Measurements from ENCODE around the gene DOLPP1.
"Not testable (repeated sequence)": the region's sequence is repeated elsewhere in the genome, so short reads cannot be mapped to it uniquely, and the experiment has no call there.

Gene DOLPP1, protein sequence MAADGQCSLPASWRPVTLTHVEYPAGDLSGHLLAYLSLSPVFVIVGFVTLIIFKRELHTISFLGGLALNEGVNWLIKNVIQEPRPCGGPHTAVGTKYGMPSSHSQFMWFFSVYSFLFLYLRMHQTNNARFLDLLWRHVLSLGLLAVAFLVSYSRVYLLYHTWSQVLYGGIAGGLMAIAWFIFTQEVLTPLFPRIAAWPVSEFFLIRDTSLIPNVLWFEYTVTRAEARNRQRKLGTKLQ

DNA sequence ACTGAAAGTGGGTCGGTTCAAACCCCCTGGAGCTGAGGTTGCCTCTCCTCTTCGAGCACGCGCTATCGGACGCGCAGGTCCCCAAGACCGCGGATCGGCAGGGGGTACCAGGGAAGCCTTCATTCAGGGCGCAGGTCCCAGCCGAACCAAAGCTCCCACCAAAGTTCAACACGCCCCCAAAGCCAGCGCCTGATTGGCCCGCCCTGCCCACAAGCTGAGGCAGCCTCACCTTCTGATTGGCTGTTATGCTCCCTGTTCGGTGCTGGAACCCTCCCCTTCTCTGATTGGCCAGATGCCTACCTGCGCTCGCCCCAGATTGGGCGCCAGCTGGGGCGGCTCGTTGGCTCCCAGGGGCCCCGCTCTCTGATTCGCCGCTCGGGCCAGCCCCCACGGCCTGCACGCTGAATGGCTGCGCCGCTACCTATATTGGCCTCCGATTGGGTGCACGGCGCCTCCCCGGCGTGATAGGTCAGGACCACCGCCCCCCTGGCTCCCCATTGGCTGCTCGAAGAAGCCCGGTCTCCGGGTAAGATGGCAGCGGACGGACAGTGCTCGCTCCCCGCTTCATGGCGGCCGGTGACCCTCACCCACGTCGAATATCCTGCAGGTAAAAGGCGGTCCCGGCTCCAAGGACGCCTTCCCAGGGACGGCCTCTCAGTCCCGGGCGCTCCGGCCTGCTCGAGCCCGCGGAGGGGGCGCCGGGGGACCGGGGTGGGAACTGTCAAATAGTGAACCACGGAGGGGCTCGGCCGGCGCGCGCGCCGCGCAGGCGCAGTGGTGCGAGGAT, at the start of gene DOLPP1:
DOLPP1 (plus strand) TSS at position 511 of the 787 bp plus-strand sequence; CDS start at position 532, 21 bp downstream.
- DNase-seq: peak; percentile 99

DNA sequence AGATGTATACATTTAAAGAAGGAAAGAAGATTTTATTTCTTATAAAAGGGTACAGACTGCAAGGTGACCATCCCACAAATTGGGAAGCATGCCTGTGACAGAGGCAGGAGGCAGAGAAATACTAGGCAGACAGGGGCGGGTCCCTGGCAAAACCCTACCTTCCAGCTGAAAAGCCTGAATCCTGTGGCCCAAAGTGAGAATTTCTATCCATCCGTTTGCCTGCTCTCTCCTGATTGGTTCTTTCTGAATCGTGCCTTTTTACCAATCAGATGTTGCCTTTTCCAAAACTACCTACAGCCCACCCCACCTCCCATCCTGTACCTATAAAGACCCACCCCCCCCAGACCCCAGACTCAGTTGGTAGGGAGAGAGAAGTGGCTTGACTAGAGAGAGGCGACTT, 49.4 kb upstream of the DOLPP1 start:
- DNase-seq: no peak

DNA sequence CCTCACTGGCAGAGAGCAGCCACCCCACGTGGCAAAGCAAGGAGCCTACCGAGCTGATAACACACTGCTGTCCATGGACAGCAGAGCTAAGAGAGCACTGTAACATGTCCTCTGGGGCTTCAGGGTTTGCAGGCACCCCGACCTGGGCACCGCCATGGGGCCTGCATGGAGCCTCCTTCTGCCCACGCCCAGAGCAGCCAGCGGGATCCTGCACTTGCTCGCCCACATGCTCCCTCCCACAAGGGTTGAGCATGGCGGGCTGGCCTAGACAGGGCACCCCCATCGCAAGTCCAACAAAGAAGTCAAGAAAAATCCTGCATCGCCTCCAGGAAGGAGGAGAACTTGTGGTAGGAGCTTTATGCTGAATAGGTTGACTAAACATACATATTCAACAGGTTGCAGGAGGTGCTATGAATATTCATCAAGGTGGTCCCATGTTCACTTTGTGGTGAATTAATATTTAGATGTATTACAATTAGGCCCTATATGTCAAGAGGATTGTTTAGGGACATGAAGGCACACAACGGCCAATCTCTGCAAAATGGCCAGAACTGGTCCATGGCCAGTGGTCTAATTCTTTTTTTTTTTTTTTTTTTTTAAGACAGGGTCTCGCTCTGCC, 48.3 kb upstream of the DOLPP1 start:
- peak; percentile 27 for DNase-seq

DNA sequence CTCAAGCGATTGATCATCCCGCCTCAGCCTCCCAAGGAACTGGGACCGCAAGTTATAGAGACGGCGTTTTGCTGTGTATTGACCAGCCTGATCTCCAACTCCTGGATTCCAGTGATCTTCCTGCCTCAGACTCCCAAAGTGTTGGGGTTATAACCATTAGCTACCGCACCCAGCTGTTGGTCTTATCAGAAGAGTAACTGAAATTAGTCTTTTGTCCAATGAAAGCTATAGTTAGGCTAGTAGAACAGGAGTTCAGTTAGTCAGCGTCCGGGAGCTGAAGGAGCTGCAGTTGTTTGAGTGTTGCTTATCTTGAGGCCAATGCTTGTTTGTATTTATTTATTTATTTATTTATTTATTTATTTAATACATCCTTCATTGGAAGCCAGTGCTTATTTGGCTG, 47.7 kb upstream of the DOLPP1 start:
- peak; percentile 92 for DNase-seq

GRCh38 chr9:129035838-129036237, 45.1 kb upstream of the DOLPP1 start:
- DNase-seq: not testable (repeated sequence)

- DNase-seq: peak; percentile 100
Observed at GRCh38 chr9:129036241-129036922, 44.5 kb upstream of the DOLPP1 start, which contains the start of gene MIGA2. TSS of gene MIGA2 (plus strand) at chr9:129036626. CDS start at chr9:129040595, 3,969 bp downstream.

- peak; percentile 36 for DNase-seq
Observed at GRCh38 chr9:129036923-129037766, 43.8 kb upstream of the DOLPP1 start.

- no peak for DNase-seq
Observed at GRCh38 chr9:129037767-129038098, 43.2 kb upstream of the DOLPP1 start.

DNA sequence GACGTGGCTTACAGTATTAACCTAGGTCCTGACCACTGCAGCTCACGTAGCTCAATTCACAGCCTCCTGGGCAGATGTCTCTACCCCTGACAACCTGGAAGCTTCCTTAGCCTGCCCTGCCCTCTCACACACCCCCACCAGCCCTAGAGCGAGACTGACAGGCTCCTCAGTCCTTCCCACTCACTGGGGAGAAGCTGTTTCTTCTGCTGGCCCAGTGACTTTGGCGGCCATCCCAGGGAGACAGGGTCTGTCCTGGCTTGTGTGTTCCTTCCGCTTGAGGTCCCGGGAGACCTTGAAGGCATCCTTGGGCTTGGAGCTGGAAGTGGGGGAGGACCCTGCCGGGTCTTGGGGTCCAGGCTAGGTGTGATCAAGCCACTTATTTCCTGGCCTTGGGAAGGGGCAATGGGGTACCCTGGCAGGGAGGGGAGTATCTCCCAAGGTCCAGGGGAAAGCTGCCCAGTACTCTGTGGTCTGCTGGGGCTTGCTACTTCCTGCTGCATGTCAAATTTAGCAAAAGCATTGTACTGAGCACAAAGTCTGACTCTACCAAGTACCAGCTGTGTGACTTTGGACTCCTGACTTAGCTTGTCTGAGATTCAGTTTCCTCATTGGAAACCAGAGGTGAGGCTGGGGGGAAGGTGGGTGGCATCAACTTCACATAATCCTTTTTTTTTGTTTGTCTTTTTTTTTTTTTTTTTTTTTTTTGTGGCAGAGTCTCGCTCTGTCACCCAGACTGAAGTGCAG, 42.6 kb upstream of the DOLPP1 start:
- DNase-seq: peak; percentile 44

DNA sequence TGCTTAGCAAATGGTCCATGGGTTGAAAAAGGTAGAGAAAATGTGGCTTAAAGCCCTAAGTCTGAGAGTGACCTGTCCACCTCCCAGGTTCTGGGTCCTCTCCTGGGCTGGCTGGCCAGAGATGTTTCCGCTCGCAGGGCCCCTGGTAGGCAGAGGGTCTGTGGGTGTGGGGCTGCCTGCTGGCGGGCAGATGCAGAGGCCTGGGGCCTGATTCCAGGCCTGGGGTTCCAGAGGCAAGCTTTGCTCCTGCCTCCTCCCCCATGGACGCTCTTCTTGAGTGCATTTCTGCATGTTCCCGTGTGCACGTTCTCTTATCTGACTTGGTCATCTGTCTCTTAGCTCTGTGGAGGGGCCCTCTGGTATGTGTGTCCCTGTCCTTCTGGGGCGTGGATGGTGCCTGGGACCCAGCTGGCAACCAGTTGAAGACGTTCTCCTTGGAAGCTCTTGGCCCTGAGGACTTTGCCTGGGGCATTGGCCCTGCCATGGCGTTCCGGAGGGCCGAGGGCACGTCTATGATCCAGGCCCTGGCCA, 40.7 kb upstream of the DOLPP1 start:
- DNase-seq: peak; percentile 85

GRCh38 chr9:129042016-129042415, 38.9 kb upstream of the DOLPP1 start:
- no peak for DNase-seq

GRCh38 chr9:129052592-129052991, 28.3 kb upstream of the DOLPP1 start:
- no peak for DNase-seq

- no peak for DNase-seq
Observed at GRCh38 chr9:129053020-129053419, 27.9 kb upstream of the DOLPP1 start.

DNA sequence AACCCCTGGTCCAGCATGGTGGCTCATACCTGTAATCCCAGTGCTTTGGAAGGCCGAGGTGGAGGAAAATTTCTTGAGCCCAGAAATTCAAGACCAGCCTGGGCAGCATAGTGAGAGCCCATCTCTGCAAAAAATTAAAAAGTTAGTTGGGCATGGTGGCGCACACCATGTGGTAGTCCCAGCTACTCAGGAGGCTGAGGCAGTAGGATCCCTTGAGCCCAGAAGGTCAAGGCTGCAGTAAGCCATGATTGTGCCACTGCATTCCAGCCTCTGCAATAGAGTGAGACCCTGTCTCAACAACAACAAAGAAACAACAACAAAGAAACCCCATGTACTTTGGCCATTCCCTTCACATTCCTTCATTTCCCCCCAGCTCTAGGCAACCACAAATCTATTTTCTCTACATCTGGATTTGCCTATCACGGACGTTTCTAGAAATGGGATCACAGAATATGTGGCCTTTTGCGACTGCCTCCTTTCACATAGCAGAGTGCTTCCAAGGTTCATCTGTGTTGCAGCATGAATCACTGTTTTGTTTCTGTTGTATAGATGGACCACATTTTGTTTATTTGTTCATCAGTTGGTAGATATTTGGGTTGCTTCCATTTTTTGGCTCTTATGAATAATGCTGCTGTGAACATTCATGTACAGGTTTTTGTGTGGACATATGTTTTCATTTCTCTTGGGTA, 26.6 kb upstream of the DOLPP1 start:
- no peak for DNase-seq

DNA sequence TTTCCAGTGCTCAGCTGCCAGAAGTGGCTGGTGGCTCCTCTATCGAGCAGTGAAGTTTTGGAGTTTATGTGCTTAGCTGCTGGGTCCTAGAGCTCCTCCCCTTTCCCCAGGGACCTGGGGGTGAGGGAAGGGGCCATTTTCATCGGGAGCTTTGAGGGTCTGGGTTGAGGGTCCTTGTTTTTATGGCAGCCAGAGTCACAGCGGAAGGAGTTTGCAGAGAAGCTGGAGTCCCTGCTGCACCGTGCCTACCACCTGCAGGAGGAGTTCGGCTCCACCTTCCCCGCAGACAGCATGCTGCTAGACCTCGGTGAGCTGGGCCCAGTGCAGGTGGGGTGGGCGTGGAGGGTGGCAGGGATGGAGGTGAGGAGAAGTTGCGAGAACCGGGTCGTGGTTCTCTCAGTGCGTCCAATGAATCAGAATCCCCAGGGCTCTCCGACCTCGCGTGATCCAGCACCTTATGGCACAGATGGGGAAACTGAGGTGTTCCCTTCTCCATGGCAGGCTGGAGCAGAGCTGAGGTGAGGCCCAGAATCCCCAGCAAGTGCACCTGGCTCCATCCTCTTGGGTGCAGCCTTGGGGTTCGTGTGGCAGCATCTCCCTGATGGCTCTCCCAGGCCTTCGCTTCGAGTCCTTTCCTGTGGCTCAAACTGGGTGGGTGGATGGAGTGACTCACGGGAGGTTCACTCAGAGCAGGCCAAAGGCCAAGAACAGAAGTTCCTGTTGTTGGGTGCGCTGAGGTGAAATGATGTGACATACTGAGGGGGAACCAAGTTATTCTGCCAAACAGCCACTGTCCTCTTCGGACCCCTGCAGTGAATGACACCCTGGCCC, 21.7 kb upstream of the DOLPP1 start:
- DNase-seq: no peak

GRCh38 chr9:129059796-129060785, 20.8 kb upstream of the DOLPP1 start:
- no peak for DNase-seq

GRCh38 chr9:129060991-129061390, 19.9 kb upstream of the DOLPP1 start:
- DNase-seq: no peak

GRCh38 chr9:129063061-129063460, 17.9 kb upstream of the DOLPP1 start:
- DNase-seq: no peak

Measured in hematopoietic multipotent progenitor cell treated with erythropoietin and hydrocortisone succinate and interleukin-3 and kit ligand, for 6 days (in vitro differentiated cells).